Dermis microvascular lymphatic vessel endothelial cell (primary cell): Measurements from ENCODE around the gene COQ8B. TPM values are rescaled to one million over a fixed set of nuclear protein-coding genes. Genes with fewer than 3 reads are reported as not detected.

Experiments used
- total RNA-seq: library from RNA; depleted of rRNA; stranded (reverse); fragments of >200 nt; gene quantifications from 2 replicates; pipeline ENCODE4 v1.2.1, GENCODE V29; 2014

The COQ8B gene
- total RNA-seq, 1 donor from 2014 or later: 12.6 TPM

Other genes with a start within 250 kb of the COQ8B start
- under 0.01 TPM in 1 of 2 replicates, not detected in the other for gene SPTBN4, start 249.9 kb downstream of the COQ8B start, total RNA-seq
- gene SHKBP1, start 140.0 kb downstream of the COQ8B start, total RNA-seq: 19.5 and 40.0 TPM in 2 replicates
- 12.3 and 60.8 TPM in 2 replicates for gene LTBP4, start 115.5 kb downstream of the COQ8B start, total RNA-seq
- gene NUMBL, start 26.2 kb downstream of the COQ8B start, total RNA-seq: 6.8 and 10.9 TPM in 2 replicates
- 18.2 and 25.3 TPM in 2 replicates for gene ITPKC, start 226 bp upstream of the COQ8B start, total RNA-seq
- gene ACTMAP, start 33.6 kb upstream of the COQ8B start, total RNA-seq: 0.26 and 0.76 TPM in 2 replicates
- gene SNRPA, start 34.3 kb upstream of the COQ8B start, total RNA-seq: 30.7 and 40.2 TPM in 2 replicates
- not detected in 2 replicates for gene MIA, start 58.6 kb upstream of the COQ8B start, total RNA-seq
- 8.6 and 14.4 TPM in 2 replicates for gene RAB4B, start 61.4 kb upstream of the COQ8B start, total RNA-seq
- gene EGLN2, start 82.3 kb upstream of the COQ8B start, total RNA-seq: 94.1 and 144 TPM in 2 replicates
- not detected in 2 replicates for gene CYP2A6, start 133.6 kb upstream of the COQ8B start, total RNA-seq
- gene CYP2A7, start 165.3 kb upstream of the COQ8B start, total RNA-seq: not detected in 2 replicates